Type B pancreatic cell (in vitro differentiated cells): ENCODE measurements around the gene ADPRHL1. TPM values are rescaled to one million over a fixed set of nuclear protein-coding genes. Genes with fewer than 3 reads are reported as not detected.

Experiments used
- DNase-seq: peaks from one replicate; pipeline ENCODE4 v3.0.0; 2021; ENCODE audit warnings: mixed read lengths; ENCODE audit not compliant: unreplicated experiment; ENCODE audit errors: extremely low spot score
- H3K27ac Mint-ChIP-seq: 2 replicates; pipeline ENCODE4 v1.8.0; 2021; ENCODE audit warnings: mild to moderate bottlenecking, mixed read lengths
- H3K27me3 Mint-ChIP-seq: 2 replicates; pipeline ENCODE4 v1.8.0; 2021; ENCODE audit warnings: mixed read lengths
- H3K36me3 Mint-ChIP-seq: 2 replicates; pipeline ENCODE4 v1.8.0; 2021; ENCODE audit warnings: mixed read lengths
- H3K4me1 Mint-ChIP-seq: one replicate; pipeline ENCODE4 v1.8.0; 2021; ENCODE audit warnings: mixed read lengths; ENCODE audit not compliant: unreplicated experiment
- H3K4me3 Mint-ChIP-seq: 2 replicates; pipeline ENCODE4 v1.8.0; 2021; ENCODE audit warnings: mild to moderate bottlenecking, mixed read lengths
- H3K9me3 Mint-ChIP-seq: 2 replicates; pipeline ENCODE4 v1.8.0; 2021; ENCODE audit warnings: mixed read lengths
- CTCF ChIP-seq: fragments of 200-600 bp; sonication (generic); conservative IDR thresholded peaks from 2 replicates; pipeline ENCODE4 v1.5.0; 2021; ENCODE audit warnings: antibody characterized with exemption, mild to moderate bottlenecking
- total RNA-seq: library from RNA; stranded (reverse); gene quantifications from 2 replicates; pipeline ENCODE4 v1.2.1, GENCODE V29; 2021; ENCODE audit warnings: low replicate concordance

The ADPRHL1 gene
- total RNA-seq, 1 donor from 2014 or later: 4.1 TPM

- DNase-seq: no peak
- Mint-ChIP-seq H3K36me3 (peaks cover 5% of the 10 kb centered on the region), H3K4me3 (no peak overlapping the region), H3K9me3 (no peaks in the 10 kb centered on the region), H3K27me3 (peaks cover 4% of the 10 kb centered on the region), H3K27ac (no peak overlapping the region), H3K4me1 (peaks cover 10% of the 10 kb centered on the region)
- TF ChIP-seq CTCF: no peak
These were observed 33.6 kb downstream of the ADPRHL1 start for GRCh38 chr13:113419531-113420193.

- Mint-ChIP-seq H3K9me3 (no peaks in the 10 kb centered on the region), H3K4me3 (no peak overlapping the region), H3K27ac (no peak overlapping the region), H3K36me3 (peaks cover 5% of the 10 kb centered on the region), H3K4me1 (peaks cover 10% of the 10 kb centered on the region), H3K27me3 (peaks cover 4% of the 10 kb centered on the region)
- no peak for TF ChIP-seq CTCF
- no peak for DNase-seq
These were observed 34.6 kb downstream of the ADPRHL1 start for GRCh38 chr13:113418722-113419049.

GRCh38 chr13:113417836-113418721, 35.2 kb downstream of the ADPRHL1 start:
- Mint-ChIP-seq H3K4me1 (peaks cover 10% of the 10 kb centered on the region), H3K4me3 (no peak overlapping the region), H3K36me3 (peaks cover 5% of the 10 kb centered on the region), H3K27ac (no peak overlapping the region), H3K9me3 (no peaks in the 10 kb centered on the region), H3K27me3 (peaks cover 4% of the 10 kb centered on the region)
- DNase-seq: no peak
- no peak for TF ChIP-seq CTCF

GRCh38 chr13:113417008-113417751, 36.1 kb downstream of the ADPRHL1 start:
- DNase-seq: no peak
- H3K4me1 Mint-ChIP-seq: peaks cover 6% of the 10 kb centered on the region
- peaks cover 5% of the 10 kb centered on the region for H3K36me3 Mint-ChIP-seq
- peaks cover 4% of the 10 kb centered on the region for H3K27me3 Mint-ChIP-seq
- no peak for TF ChIP-seq CTCF
- no peaks in the 10 kb centered on the region for H3K9me3 Mint-ChIP-seq
- peak overlapping the region; percentile 28 for H3K27ac Mint-ChIP-seq
- no peak overlapping the region for H3K4me3 Mint-ChIP-seq

- TF ChIP-seq CTCF: no peak
- Mint-ChIP-seq H3K9me3 (no peaks in the 10 kb centered on the region), H3K27ac (no peak overlapping the region), H3K27me3 (peaks cover 4% of the 10 kb centered on the region), H3K4me3 (no peak overlapping the region), H3K36me3 (peaks cover 5% of the 10 kb centered on the region), H3K4me1 (peaks cover 7% of the 10 kb centered on the region)
- DNase-seq: no peak
These were observed 37.5 kb downstream of the ADPRHL1 start for GRCh38 chr13:113415825-113416224.
